GM12873 (cell line): ENCODE results near the gene THSD7A.

Experiments used
- TF ChIP-seq, protein P1 (sequence below): IDR thresholded peaks from 2 replicates; pipeline ENCODE4 v1.5.1; 2012; ENCODE audit warnings: low read depth, mild to moderate bottlenecking, moderate library complexity, low read length, control low read depth; ENCODE audit not compliant: insufficient read depth; ENCODE audit errors: missing control alignments

The THSD7A gene

GRCh38 chr7:11415101-11415500 is 416.9 kb downstream of the THSD7A start:
- TF ChIP-seq, protein P1, sequence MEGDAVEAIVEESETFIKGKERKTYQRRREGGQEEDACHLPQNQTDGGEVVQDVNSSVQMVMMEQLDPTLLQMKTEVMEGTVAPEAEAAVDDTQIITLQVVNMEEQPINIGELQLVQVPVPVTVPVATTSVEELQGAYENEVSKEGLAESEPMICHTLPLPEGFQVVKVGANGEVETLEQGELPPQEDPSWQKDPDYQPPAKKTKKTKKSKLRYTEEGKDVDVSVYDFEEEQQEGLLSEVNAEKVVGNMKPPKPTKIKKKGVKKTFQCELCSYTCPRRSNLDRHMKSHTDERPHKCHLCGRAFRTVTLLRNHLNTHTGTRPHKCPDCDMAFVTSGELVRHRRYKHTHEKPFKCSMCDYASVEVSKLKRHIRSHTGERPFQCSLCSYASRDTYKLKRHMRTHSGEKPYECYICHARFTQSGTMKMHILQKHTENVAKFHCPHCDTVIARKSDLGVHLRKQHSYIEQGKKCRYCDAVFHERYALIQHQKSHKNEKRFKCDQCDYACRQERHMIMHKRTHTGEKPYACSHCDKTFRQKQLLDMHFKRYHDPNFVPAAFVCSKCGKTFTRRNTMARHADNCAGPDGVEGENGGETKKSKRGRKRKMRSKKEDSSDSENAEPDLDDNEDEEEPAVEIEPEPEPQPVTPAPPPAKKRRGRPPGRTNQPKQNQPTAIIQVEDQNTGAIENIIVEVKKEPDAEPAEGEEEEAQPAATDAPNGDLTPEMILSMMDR, result no peak

DNA sequence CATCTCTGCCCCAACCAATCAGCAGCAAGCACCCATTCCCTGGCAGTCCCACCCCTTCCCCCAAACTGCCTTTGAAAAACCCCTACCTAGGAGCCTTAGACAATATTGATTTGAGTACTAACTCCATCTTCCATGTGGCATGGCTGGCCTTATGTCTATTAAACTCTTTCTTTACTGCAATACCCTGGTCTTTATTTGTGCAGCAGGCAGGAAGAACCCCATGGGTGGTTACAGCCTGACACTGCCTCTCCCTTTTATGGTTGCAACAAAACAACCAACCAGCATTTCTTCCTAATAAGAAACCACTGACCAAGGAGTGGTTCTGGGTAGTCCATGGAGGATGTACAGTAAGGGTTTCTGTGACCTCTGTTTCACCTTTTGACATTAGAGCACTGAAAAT is 418.1 kb downstream of the THSD7A start:
- TF ChIP-seq, protein P1, result no peak

GRCh38 chr7:11412036-11412435 is 420.0 kb downstream of the THSD7A start:
- TF ChIP-seq, protein P1, result no peak

DNA sequence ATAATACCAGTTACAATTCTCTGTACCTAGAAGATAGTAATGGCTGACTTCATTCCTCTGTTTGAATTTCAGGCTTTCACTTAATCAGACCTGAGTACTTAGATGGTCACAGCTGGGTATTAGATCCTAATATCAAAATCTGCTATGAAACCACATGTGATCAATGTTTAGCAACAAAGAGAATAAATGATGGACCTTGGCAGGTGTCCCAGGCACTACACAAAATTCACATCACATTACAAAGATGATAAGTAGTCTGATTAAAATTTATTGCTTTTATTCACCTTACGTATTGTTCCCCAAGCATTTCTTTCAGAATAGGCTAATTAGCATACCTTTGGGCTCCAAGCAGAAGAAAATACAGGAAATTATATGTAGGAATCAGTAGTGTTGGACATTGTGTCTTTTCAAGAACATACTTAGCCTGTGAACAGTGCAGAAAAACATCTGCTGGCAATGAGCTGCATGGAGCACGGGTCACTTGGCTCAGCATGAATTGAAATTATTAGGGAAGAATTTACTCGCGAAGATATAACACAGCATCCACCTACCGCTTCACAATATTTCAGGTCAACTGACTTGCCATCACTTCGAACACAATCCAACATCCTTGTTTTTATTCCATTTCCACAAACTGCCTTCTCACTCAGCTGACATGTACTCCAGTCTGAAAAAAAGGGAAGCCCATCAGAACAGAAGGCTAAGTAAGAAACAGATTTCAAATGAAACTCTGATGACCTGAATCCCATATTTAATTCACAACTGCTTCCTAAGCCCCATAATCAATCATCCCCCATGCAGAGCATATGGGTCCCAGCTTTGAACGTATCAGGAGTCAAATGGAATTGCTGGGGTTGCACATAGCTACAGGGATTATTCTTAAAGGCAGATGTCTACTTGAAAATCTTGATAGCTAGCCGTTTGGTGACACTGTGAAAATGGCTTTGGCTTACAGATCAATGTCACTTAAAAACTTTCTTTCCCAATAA is 421.0 kb downstream of the THSD7A start:
- TF ChIP-seq, protein P1, result no peak

DNA sequence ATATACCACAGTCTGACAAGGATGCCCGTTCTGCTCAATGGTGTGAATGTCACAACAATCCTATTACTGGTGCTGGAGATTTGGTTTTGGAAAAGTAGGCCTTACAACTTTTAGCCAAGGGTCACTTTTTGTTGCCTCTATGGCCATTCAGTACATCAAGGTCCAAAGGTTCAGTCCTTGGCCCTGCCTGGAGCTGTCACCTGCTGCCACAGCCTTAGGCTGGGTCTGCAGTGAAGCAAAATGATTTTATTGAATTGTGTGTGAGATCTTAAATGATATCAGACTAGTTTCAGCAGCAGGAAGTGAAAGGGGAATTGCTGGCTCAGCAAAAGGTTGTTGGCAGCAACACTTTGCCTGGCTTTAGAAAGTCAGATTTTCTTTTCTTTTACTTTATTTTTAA is 427.6 kb downstream of the THSD7A start:
- TF ChIP-seq, protein P1, result no peak

DNA sequence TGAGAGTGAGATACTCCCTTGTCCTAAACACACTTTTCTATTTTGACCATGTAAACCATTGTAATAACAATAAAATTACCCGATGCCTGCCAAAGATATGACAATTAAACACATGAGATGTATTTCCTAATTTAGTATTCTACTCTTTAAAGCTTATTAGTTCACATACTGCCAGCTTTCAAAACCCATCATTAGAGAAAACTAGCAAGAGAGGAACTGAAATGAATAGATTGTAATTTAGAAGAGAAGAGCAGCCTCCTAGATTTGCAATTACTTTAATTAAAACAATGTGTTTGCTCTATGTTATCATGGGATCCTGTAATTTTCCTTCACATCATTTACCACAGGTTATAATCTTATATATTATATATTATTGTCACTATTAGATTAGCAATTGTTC is 428.2 kb downstream of the THSD7A start:
- TF ChIP-seq, protein P1, result no peak

GRCh38 chr7:11394438-11394837 is 437.6 kb downstream of the THSD7A start:
- TF ChIP-seq, protein P1, result no peak
